ENCODE data around the gene ZNF618.

DNA sequence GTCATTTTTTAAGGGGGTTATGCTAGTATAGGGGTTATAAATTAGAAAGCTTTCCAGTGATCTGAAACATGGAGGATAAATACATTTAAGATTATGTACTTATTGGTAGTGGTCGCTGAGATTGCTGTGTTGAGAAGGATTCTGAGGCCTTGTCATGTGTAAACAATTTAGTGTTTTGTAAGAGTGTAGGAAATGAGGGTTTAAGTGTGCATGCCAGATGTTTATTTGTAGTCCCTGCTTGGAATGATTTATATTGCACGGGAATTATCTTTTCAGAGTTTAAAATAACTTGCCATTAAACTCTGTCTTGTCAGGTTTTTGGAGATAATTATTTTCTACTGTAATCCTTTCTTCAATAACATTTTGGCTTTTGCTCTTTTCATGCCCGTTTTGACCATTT lies 19.4 kb downstream of the ZNF618 start:
- TF ChIP-seq EZH2phosphoT487 (IDR thresholded peaks at IDR 0.05; ENCODE audit: borderline replicate concordance, low read length): no peak
- TF ChIP-seq, protein P1, sequence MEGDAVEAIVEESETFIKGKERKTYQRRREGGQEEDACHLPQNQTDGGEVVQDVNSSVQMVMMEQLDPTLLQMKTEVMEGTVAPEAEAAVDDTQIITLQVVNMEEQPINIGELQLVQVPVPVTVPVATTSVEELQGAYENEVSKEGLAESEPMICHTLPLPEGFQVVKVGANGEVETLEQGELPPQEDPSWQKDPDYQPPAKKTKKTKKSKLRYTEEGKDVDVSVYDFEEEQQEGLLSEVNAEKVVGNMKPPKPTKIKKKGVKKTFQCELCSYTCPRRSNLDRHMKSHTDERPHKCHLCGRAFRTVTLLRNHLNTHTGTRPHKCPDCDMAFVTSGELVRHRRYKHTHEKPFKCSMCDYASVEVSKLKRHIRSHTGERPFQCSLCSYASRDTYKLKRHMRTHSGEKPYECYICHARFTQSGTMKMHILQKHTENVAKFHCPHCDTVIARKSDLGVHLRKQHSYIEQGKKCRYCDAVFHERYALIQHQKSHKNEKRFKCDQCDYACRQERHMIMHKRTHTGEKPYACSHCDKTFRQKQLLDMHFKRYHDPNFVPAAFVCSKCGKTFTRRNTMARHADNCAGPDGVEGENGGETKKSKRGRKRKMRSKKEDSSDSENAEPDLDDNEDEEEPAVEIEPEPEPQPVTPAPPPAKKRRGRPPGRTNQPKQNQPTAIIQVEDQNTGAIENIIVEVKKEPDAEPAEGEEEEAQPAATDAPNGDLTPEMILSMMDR (IDR thresholded peaks at IDR 0.05; ENCODE audit: low read depth, low read length, poor library complexity, severe bottlenecking): no peak
